Natural killer cell (primary cell): ENCODE data around the gene TBL3. TPM values are rescaled to one million over a fixed set of nuclear protein-coding genes. Genes with fewer than 3 reads are reported as not detected.

Experiments used
- ATAC-seq, 3 donors: fragments of 150-1000 bp in 2 of 3; fragments of 200-7000 bp in 1 of 3; cut with Tn5 transposase; 1 replicate in 1 of 3; 2 replicates in 2 of 3; pipeline ENCODE4 v1.10.0; 2021; ENCODE audit warnings: mild to moderate bottlenecking in 2 of 3, moderate library complexity in 2 of 3
- DNase-seq, 2 donors: peaks; one replicate each; pipeline versions ENCODE4 v3.0.0 to v3.0.0-alpha.2; 2013 to 2021; ENCODE audit warnings: mixed read lengths in 1 of 2
- H3K27ac ChIP-seq: one replicate; pipeline ENCODE4 v1.5.1; 2013; ENCODE audit warnings: mild to moderate bottlenecking, low read length
- H3K27me3 ChIP-seq: one replicate; pipeline ENCODE4 v1.6.1; 2013; ENCODE audit warnings: low read length; ENCODE audit not compliant: control insufficient read depth, insufficient read depth
- H3K36me3 ChIP-seq: one replicate; pipeline ENCODE4 v1.6.1; 2013; ENCODE audit warnings: low read length; ENCODE audit not compliant: control insufficient read depth, insufficient read depth
- H3K4me1 ChIP-seq: one replicate; pipeline ENCODE4 v1.6.1; 2013; ENCODE audit warnings: low read length; ENCODE audit not compliant: control insufficient read depth, insufficient read depth
- H3K4me3 ChIP-seq: one replicate; pipeline ENCODE4 v1.5.1; 2013; ENCODE audit warnings: low read length
- H3K9me3 ChIP-seq: one replicate; pipeline ENCODE4 v1.6.1; 2013; ENCODE audit warnings: low read length; ENCODE audit not compliant: control insufficient read depth, insufficient read depth
- H3K27ac Mint-ChIP-seq, 2 donors: one replicate each; pipeline ENCODE4 v1.8.0; 2022; ENCODE audit warnings: mild to moderate bottlenecking in 2 of 2, mixed read lengths in 2 of 2, moderate library complexity in 1 of 2
- H3K27me3 Mint-ChIP-seq, 2 donors: one replicate each; pipeline ENCODE4 v1.8.0; 2022; ENCODE audit warnings: low read depth in 2 of 2, mixed read lengths in 2 of 2
- H3K36me3 Mint-ChIP-seq: one replicate; pipeline ENCODE4 v1.8.0; 2022; ENCODE audit warnings: mixed read lengths
- H3K4me1 Mint-ChIP-seq, 2 donors: one replicate each; pipeline ENCODE4 v1.8.0; 2022; ENCODE audit warnings: mixed read lengths in 2 of 2
- H3K4me3 Mint-ChIP-seq: one replicate; pipeline ENCODE4 v1.8.0; 2022; ENCODE audit warnings: mild to moderate bottlenecking, moderate library complexity, mixed read lengths
- H3K9me3 Mint-ChIP-seq, 2 donors: one replicate each; pipeline ENCODE4 v1.8.0; 2022; ENCODE audit warnings: mixed read lengths in 2 of 2
- CTCF ChIP-seq: fragments of 200-600 bp; IDR thresholded peaks from one replicate; pipeline ENCODE4 v1.8.0; 2022; ENCODE audit warnings: antibody characterized with exemption
- WGBS: methylation state at CpG from one replicate; pipeline ENCODE4 v1.1.7; 2013; ENCODE audit warnings: missing lambda C conversion rate; ENCODE audit not compliant: insufficient coverage; 5-methylcytosine and 5-hydroxymethylcytosine counted together
- intact Hi-C: fragments of 100-400 bp; cut with micrococcal nuclease; formaldehyde crosslinking; loops from one replicate; pipeline ENCODE4 v1.14.2; 2022
- total RNA-seq, 4 donors: library from RNA; stranded (reverse); fragments of 120-200 nt in 1 of 4; gene quantifications; one replicate each; pipeline versions ENCODE4 v1.2.3 to v1.2.4, GENCODE V29; 2013 to 2022

TBL3 gene
- total RNA-seq, 3 donors from 2014 or later (not counting 1 experiment from before 2014, with no cell fraction given), result 25.1 to 28.9 (median 28.1) TPM

GRCh38 chr16:2031081-2031577 lies 59.3 kb downstream of the TBL3 start:
- Mint-ChIP-seq H3K4me1 (no peaks in the 10 kb centered on the region), H3K4me3 (no peak overlapping the region), H3K36me3 (no peaks in the 10 kb centered on the region), H3K9me3 (no peaks in the 10 kb centered on the region), H3K27me3 (no peaks in the 10 kb centered on the region), H3K27ac (no peak overlapping the region)
- TF ChIP-seq CTCF, result no peak
- H3K9me3 ChIP-seq, result no peaks in the 10 kb centered on the region
- intact Hi-C loops, result no loop called here
- WGBS, result 84% methylated on average over 11 of the region's 11 CpGs
- no peak overlapping the region for H3K27ac ChIP-seq
- H3K27me3 ChIP-seq, result peaks cover 2% of the 10 kb centered on the region
- H3K36me3 ChIP-seq, result no peaks in the 10 kb centered on the region
- ATAC-seq (no peak), DNase-seq (no peak)
- H3K4me3 ChIP-seq, result no peak overlapping the region
- H3K4me1 ChIP-seq, result peaks cover 11% of the 10 kb centered on the region

Other genes starting within 250 kb of the TBL3 start
- gene NME3, start 200.5 kb upstream of the TBL3 start, total RNA-seq, result 10 to 100 TPM; 40.6 to 50.3 (median 46.2) TPM
- 10 to 100 TPM; 30.0 to 33.8 (median 30.1) TPM for gene EME2, start 199.2 kb upstream of the TBL3 start, total RNA-seq
- gene MRPS34, start 198.9 kb upstream of the TBL3 start, total RNA-seq, result 10 to 100 TPM; 26.5 to 42.0 (median 41.4) TPM
- 100 to 1,000 TPM; 100 to 122 (median 110) TPM for gene SPSB3, start 189.5 kb upstream of the TBL3 start, total RNA-seq
- 10 to 100 TPM; 39.5 to 51.9 (median 49.4) TPM for gene NUBP2, start 189.1 kb upstream of the TBL3 start, total RNA-seq
- gene IGFALS, start 178.3 kb upstream of the TBL3 start, total RNA-seq, result 1 to 10 TPM in 1 of 3 donors, under 1 TPM in 2; 0.47 to 1.1 (median 0.70) TPM
- gene HAGH, start 145.2 kb upstream of the TBL3 start, total RNA-seq, result 10 to 100 TPM; 27.8 to 38.4 (median 37.5) TPM
- gene FAHD1, start 144.8 kb upstream of the TBL3 start, total RNA-seq, result 10 to 100 TPM in 1 of 3 donors, 1 to 10 TPM in 2; 5.3 to 10.6 (median 7.4) TPM
- not detected for gene MEIOB, start 99.9 kb upstream of the TBL3 start, total RNA-seq
- gene HS3ST6, start 53.6 kb upstream of the TBL3 start, total RNA-seq, result not detected
- gene MSRB1, start 28.9 kb upstream of the TBL3 start, total RNA-seq, result 10 to 100 TPM; 10.8 to 19.9 (median 14.8) TPM
- not detected for gene RPL3L, start 17.4 kb upstream of the TBL3 start, total RNA-seq
- gene NDUFB10, start 12.5 kb upstream of the TBL3 start, total RNA-seq, result 10 to 100 TPM; 54.5 to 61.1 (median 59.5) TPM
- 1,000 to 10,000 TPM; 1,124 to 1,385 (median 1,274) TPM for gene RPS2, start 7.2 kb upstream of the TBL3 start, total RNA-seq
- gene RNF151, start 5.2 kb upstream of the TBL3 start, total RNA-seq, result not detected
- not detected for gene NOXO1, start 9.4 kb downstream of the TBL3 start, total RNA-seq
- 10 to 100 TPM; 23.8 to 29.5 (median 24.6) TPM for gene GFER, start 12.1 kb downstream of the TBL3 start, total RNA-seq
- gene SYNGR3, start 17.9 kb downstream of the TBL3 start, total RNA-seq, result 10 to 100 TPM; 10.3 to 19.3 (median 19.1) TPM
- 10 to 100 TPM; 56.1 to 71.6 (median 58.2) TPM for gene ZNF598, start 37.8 kb downstream of the TBL3 start, total RNA-seq
- under 1 TPM in 1 of 3 donors, not detected in 2; 0.80 TPM for gene NPW, start 47.7 kb downstream of the TBL3 start, total RNA-seq
- 1 to 10 TPM; 4.3 to 7.1 (median 5.6) TPM for gene NHERF2, start 54.8 kb downstream of the TBL3 start, total RNA-seq
- 10 to 100 TPM in 1 of 3 donors, 1 to 10 TPM in 2; 8.7 to 12.9 (median 9.7) TPM for gene NTHL1, start 75.8 kb downstream of the TBL3 start, total RNA-seq
- 100 to 1,000 TPM; 135 to 197 (median 161) TPM for gene TSC2, start 75.9 kb downstream of the TBL3 start, total RNA-seq
- 100 to 1,000 TPM in 1 of 3 donors, 10 to 100 TPM in 2; 87.0 to 105 (median 99.1) TPM for gene PKD1, start 163.8 kb downstream of the TBL3 start, total RNA-seq
- under 1 TPM in 2 of 3 donors, not detected in 1; 0.27 to 0.28 TPM for gene RAB26, start 176.6 kb downstream of the TBL3 start, total RNA-seq
- gene TRAF7, start 183.7 kb downstream of the TBL3 start, total RNA-seq, result 10 to 100 TPM; 29.3 to 39.1 (median 37.3) TPM
- not detected for gene CASKIN1, start 224.6 kb downstream of the TBL3 start, total RNA-seq
- 10 to 100 TPM; 19.7 to 30.2 (median 27.8) TPM for gene MLST8, start 233.4 kb downstream of the TBL3 start, total RNA-seq
- 1 to 10 TPM; 3.2 to 5.2 (median 3.6) TPM for gene BRICD5, start 238.8 kb downstream of the TBL3 start, total RNA-seq
- 10 to 100 TPM in 2 of 3 donors, 1 to 10 TPM in 1; 9.7 to 12.8 (median 12.4) TPM for gene PGP, start 242.8 kb downstream of the TBL3 start, total RNA-seq